HG03280 (cell line): ENCODE data around the gene IQSEC1.

Experiments used
- ATAC-seq: cut with Tn5 transposase; IDR thresholded peaks from one replicate; pipeline ENCODE4 v1.9.1; 2021; ENCODE audit warnings: mild to moderate bottlenecking, moderate library complexity; ENCODE audit not compliant: unreplicated experiment

Gene IQSEC1

GRCh38 chr3:13107661-13108060 is 34.4 kb upstream of the IQSEC1 start:
- ATAC-seq, result no peak

GRCh38 chr3:13106308-13107001 is 33.2 kb upstream of the IQSEC1 start:
- no peak for ATAC-seq

GRCh38 chr3:13105896-13106250 is 32.6 kb upstream of the IQSEC1 start:
- ATAC-seq, result no peak

GRCh38 chr3:13105181-13105895 is 32.1 kb upstream of the IQSEC1 start:
- no peak for ATAC-seq

- ATAC-seq, result no peak
These were observed 31.3 kb upstream of the IQSEC1 start for GRCh38 chr3:13104511-13104910.

- ATAC-seq, result no peak
These were observed 30.3 kb upstream of the IQSEC1 start for GRCh38 chr3:13103416-13104058.

GRCh38 chr3:13102386-13103345 is 29.4 kb upstream of the IQSEC1 start:
- no peak for ATAC-seq

GRCh38 chr3:13099707-13100106 is 26.5 kb upstream of the IQSEC1 start:
- ATAC-seq, result no peak

GRCh38 chr3:13098192-13098988 is 25.2 kb upstream of the IQSEC1 start:
- ATAC-seq, result no peak

- ATAC-seq, result no peak
These were observed 23.1 kb upstream of the IQSEC1 start for GRCh38 chr3:13096356-13096755.

- no peak for ATAC-seq
These were observed 22.2 kb upstream of the IQSEC1 start for GRCh38 chr3:13095408-13095937.

GRCh38 chr3:13093687-13094086 is 20.5 kb upstream of the IQSEC1 start:
- no peak for ATAC-seq

- no peak for ATAC-seq
These were observed 19.7 kb upstream of the IQSEC1 start for GRCh38 chr3:13092621-13093617.

GRCh38 chr3:13091898-13092611 is 18.8 kb upstream of the IQSEC1 start:
- ATAC-seq, result peak; percentile 41

- ATAC-seq, result no peak
These were observed 15.1 kb upstream of the IQSEC1 start for GRCh38 chr3:13088028-13089006.

- ATAC-seq, result no peak
These were observed 14.2 kb upstream of the IQSEC1 start for GRCh38 chr3:13087320-13087990.
